Measurements from ENCODE around the gene ABCA7.

- TF ChIP-seq, protein P1, sequence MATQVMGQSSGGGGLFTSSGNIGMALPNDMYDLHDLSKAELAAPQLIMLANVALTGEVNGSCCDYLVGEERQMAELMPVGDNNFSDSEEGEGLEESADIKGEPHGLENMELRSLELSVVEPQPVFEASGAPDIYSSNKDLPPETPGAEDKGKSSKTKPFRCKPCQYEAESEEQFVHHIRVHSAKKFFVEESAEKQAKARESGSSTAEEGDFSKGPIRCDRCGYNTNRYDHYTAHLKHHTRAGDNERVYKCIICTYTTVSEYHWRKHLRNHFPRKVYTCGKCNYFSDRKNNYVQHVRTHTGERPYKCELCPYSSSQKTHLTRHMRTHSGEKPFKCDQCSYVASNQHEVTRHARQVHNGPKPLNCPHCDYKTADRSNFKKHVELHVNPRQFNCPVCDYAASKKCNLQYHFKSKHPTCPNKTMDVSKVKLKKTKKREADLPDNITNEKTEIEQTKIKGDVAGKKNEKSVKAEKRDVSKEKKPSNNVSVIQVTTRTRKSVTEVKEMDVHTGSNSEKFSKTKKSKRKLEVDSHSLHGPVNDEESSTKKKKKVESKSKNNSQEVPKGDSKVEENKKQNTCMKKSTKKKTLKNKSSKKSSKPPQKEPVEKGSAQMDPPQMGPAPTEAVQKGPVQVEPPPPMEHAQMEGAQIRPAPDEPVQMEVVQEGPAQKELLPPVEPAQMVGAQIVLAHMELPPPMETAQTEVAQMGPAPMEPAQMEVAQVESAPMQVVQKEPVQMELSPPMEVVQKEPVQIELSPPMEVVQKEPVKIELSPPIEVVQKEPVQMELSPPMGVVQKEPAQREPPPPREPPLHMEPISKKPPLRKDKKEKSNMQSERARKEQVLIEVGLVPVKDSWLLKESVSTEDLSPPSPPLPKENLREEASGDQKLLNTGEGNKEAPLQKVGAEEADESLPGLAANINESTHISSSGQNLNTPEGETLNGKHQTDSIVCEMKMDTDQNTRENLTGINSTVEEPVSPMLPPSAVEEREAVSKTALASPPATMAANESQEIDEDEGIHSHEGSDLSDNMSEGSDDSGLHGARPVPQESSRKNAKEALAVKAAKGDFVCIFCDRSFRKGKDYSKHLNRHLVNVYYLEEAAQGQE (IDR thresholded peaks at IDR 0.05; ENCODE audit: low read depth): no peak
- TF ChIP-seq ATF3 (IDR thresholded peaks at IDR 0.05) (no peak), POLR2A (IDR thresholded peaks at IDR 0.05; ENCODE audit: borderline replicate concordance, extremely low read depth, insufficient read depth, insufficient read length) (no peak), ELF1 (IDR thresholded peaks at IDR 0.05; ENCODE audit: borderline replicate concordance, low read depth) (no peak), ZFX (IDR thresholded peaks at IDR 0.05) (no peak), POLR2AphosphoS5 (IDR thresholded peaks at IDR 0.05; ENCODE audit: low read depth, low read length) (no peak), CEBPB (IDR thresholded peaks at IDR 0.05; ENCODE audit: low read depth) (no peak), JUND (IDR thresholded peaks at IDR 0.05) (no peak), EZH2phosphoT487 (IDR thresholded peaks at IDR 0.05; ENCODE audit: borderline replicate concordance) (no peak), EGR1 (IDR thresholded peaks at IDR 0.05; ENCODE audit: low read depth) (no peak), EZH2 (IDR thresholded peaks at IDR 0.05) (no peak), YY1 (IDR thresholded peaks at IDR 0.05; ENCODE audit: extremely low read depth, insufficient replicate concordance, low read depth, low read length) (no peak)
- TF ChIP-seq, protein P2, sequence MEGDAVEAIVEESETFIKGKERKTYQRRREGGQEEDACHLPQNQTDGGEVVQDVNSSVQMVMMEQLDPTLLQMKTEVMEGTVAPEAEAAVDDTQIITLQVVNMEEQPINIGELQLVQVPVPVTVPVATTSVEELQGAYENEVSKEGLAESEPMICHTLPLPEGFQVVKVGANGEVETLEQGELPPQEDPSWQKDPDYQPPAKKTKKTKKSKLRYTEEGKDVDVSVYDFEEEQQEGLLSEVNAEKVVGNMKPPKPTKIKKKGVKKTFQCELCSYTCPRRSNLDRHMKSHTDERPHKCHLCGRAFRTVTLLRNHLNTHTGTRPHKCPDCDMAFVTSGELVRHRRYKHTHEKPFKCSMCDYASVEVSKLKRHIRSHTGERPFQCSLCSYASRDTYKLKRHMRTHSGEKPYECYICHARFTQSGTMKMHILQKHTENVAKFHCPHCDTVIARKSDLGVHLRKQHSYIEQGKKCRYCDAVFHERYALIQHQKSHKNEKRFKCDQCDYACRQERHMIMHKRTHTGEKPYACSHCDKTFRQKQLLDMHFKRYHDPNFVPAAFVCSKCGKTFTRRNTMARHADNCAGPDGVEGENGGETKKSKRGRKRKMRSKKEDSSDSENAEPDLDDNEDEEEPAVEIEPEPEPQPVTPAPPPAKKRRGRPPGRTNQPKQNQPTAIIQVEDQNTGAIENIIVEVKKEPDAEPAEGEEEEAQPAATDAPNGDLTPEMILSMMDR (IDR thresholded peaks at IDR 0.05 in 2 of 3, conservative IDR thresholded peaks at IDR 0.05 in 1 of 3; ENCODE audit: borderline replicate concordance in 1 of 3, insufficient read depth in 1 of 3, low read depth in 2 of 3, low read length in 2 of 3): no peak
Measured at GRCh38 chr19:1018393-1018792, 21.5 kb upstream of the ABCA7 start.

All from HCT116 (cell line).